Peyer's patch (tissue), 4 donors: ENCODE results near the gene SLC6A17. TPM values are rescaled to one million over a fixed set of nuclear protein-coding genes. Genes with fewer than 3 reads are reported as not detected.

Source experiments
- DNase-seq, 3 donors: peaks; one replicate each; pipeline ENCODE4 v3.0.0-alpha.2; 2017 to 2019
- H3K27ac ChIP-seq, 4 donors: fragments of 200-600 bp; sonication (generic); one replicate each; pipeline ENCODE4 v1.5.1; 2016 to 2019
- H3K27me3 ChIP-seq, 2 donors: fragments of 200-600 bp; sonication (generic); one replicate each; pipeline ENCODE4 v1.5.1; 2019
- H3K36me3 ChIP-seq, 3 donors: fragments of 200-600 bp; sonication (generic); one replicate each; pipeline ENCODE4 v1.5.1; 2016 to 2019
- H3K4me1 ChIP-seq, 4 donors: fragments of 200-600 bp; sonication (generic); one replicate each; pipeline ENCODE4 v1.5.1; 2016 to 2019
- H3K4me3 ChIP-seq, 4 donors: fragments of 200-600 bp; sonication (generic); 1 replicate in 3 of 4; 2 replicates in 1 of 4; pipeline ENCODE4 v1.5.1; 2016 to 2019; ENCODE audit warnings: mild to moderate bottlenecking in 1 of 4
- H3K9me3 ChIP-seq, 4 donors: fragments of 200-600 bp; sonication (generic); one replicate each; pipeline ENCODE4 v1.5.1; 2016 to 2019; ENCODE audit warnings: mild to moderate bottlenecking in 1 of 4
- CTCF ChIP-seq, 6 experiments: fragments of 450-650 bp in 4 of 6; fragments of 200-600 bp in 2 of 6; sonication (generic) in 1 of 6; IDR thresholded peaks; one replicate each; pipeline ENCODE4 v1.5.1; 2017 to 2019; ENCODE audit warnings: antibody characterized with exemption in 6 of 6, mild to moderate bottlenecking in 3 of 6, moderate library complexity in 1 of 6
- POLR2A ChIP-seq, 2 donors: fragments of 450-650 bp; IDR thresholded peaks; one replicate each; pipeline ENCODE4 v1.5.1; 2017; ENCODE audit warnings: antibody characterized with exemption in 2 of 2, mild to moderate bottlenecking in 2 of 2, moderate library complexity in 2 of 2
- total RNA-seq, 4 donors: library from RNA; depleted of rRNA; stranded (reverse); fragments of >200 nt; gene quantifications; one replicate each; pipeline ENCODE4 v1.1.0, GENCODE V29; 2016

SLC6A17 gene
- total RNA-seq, 4 donors from 2014 or later, result 0.13 to 0.28 TPM; not detected in 2

GRCh38 chr1:110135246-110135645 lies 15.0 kb upstream of the SLC6A17 start:
- Histone ChIP-seq H3K27me3 (peaks cover 0 to 3% of the 10 kb centered on the region in 2 donors), H3K4me1 (peaks cover 0 to 3% (median 0%) of the 10 kb centered on the region in 4 donors), H3K9me3 (no peaks in the 10 kb centered on the region), H3K36me3 (no peaks in the 10 kb centered on the region), H3K4me3 (no peak overlapping the region), H3K27ac (no peak overlapping the region)
- DNase-seq, result no peak
- TF ChIP-seq POLR2A (IDR thresholded peaks at IDR 0.05) (no peak), CTCF (IDR thresholded peaks at IDR 0.05) (no peak)

- TF ChIP-seq POLR2A (IDR thresholded peaks at IDR 0.05) (no peak), CTCF (IDR thresholded peaks at IDR 0.05) (no peak)
- no peaks in the 10 kb centered on the region for H3K4me1 ChIP-seq
- no peak for DNase-seq
- H3K27me3 ChIP-seq, result no peaks in the 10 kb centered on the region
- H3K27ac ChIP-seq, result no peak overlapping the region
- H3K4me3 ChIP-seq, result no peak overlapping the region
- no peaks in the 10 kb centered on the region for H3K36me3 ChIP-seq
- no peaks in the 10 kb centered on the region for H3K9me3 ChIP-seq
These were observed 14.6 kb upstream of the SLC6A17 start for GRCh38 chr1:110135666-110136065.

- no peaks in the 10 kb centered on the region for H3K36me3 ChIP-seq
- TF ChIP-seq CTCF (IDR thresholded peaks at IDR 0.05), result no peak
- TF ChIP-seq POLR2A (IDR thresholded peaks at IDR 0.05), result no peak
- no peak overlapping the region for H3K4me3 ChIP-seq
- H3K4me1 ChIP-seq, result no peaks in the 10 kb centered on the region
- no peaks in the 10 kb centered on the region for H3K9me3 ChIP-seq
- DNase-seq, result peak in 1 of 3 donors; percentile 22
- H3K27ac ChIP-seq, result no peak overlapping the region
- H3K27me3 ChIP-seq, result no peaks in the 10 kb centered on the region
These were observed 13.4 kb upstream of the SLC6A17 start for GRCh38 chr1:110136911-110137310.

GRCh38 chr1:110138956-110139355 lies 11.3 kb upstream of the SLC6A17 start:
- DNase-seq, result no peak
- TF ChIP-seq POLR2A (IDR thresholded peaks at IDR 0.05) (no peak), CTCF (IDR thresholded peaks at IDR 0.05) (no peak)
- Histone ChIP-seq H3K27me3 (no peaks in the 10 kb centered on the region), H3K27ac (no peak overlapping the region), H3K9me3 (no peaks in the 10 kb centered on the region), H3K4me1 (no peaks in the 10 kb centered on the region), H3K4me3 (no peak overlapping the region), H3K36me3 (no peaks in the 10 kb centered on the region)

- no peaks in the 10 kb centered on the region for H3K27me3 ChIP-seq
- H3K27ac ChIP-seq, result no peak overlapping the region
- no peaks in the 10 kb centered on the region for H3K9me3 ChIP-seq
- no peaks in the 10 kb centered on the region for H3K36me3 ChIP-seq
- no peak for DNase-seq
- H3K4me3 ChIP-seq, result no peak overlapping the region
- no peak for TF ChIP-seq CTCF (IDR thresholded peaks at IDR 0.05)
- TF ChIP-seq POLR2A (IDR thresholded peaks at IDR 0.05), result no peak
- H3K4me1 ChIP-seq, result no peaks in the 10 kb centered on the region
These were observed 5.9 kb upstream of the SLC6A17 start for GRCh38 chr1:110144366-110144765.

GRCh38 chr1:110148961-110149360 lies 1.3 kb upstream of the SLC6A17 start:
- Histone ChIP-seq H3K4me3 (no peak overlapping the region), H3K4me1 (peaks cover 0 to 11% (median 4%) of the 10 kb centered on the region in 4 donors), H3K27me3 (peaks cover 0 to 14% of the 10 kb centered on the region in 2 donors), H3K9me3 (no peaks in the 10 kb centered on the region), H3K36me3 (no peaks in the 10 kb centered on the region), H3K27ac (no peak overlapping the region)
- no peak for DNase-seq
- TF ChIP-seq CTCF (IDR thresholded peaks at IDR 0.05) (no peak), POLR2A (IDR thresholded peaks at IDR 0.05) (no peak)
